DND-41 (cell line): ENCODE data around the gene DCLRE1B.

Experiments
- ATAC-seq: fragments of 200-7000 bp; cut with Tn5 transposase; 3 replicates; pipeline ENCODE4 v1.9.1; 2021; ENCODE audit warnings: low read depth; ENCODE audit not compliant: insufficient read depth
- DNase-seq: peaks from one replicate; pipeline ENCODE4 v3.0.0-alpha.2; 2020
- H2AFZ ChIP-seq: 2 replicates; pipeline ENCODE4 v1.6.0; 2012; ENCODE audit warnings: low read depth, low read length
- H3K27ac ChIP-seq: 2 replicates; pipeline ENCODE4 v1.5.1; 2012; ENCODE audit warnings: low read length, inconsistent platforms
- H3K27me3 ChIP-seq: fragments of 200-600 bp; sonication (generic); 2 replicates; pipeline ENCODE4 v1.6.0; 2012; ENCODE audit warnings: low read length, mild to moderate bottlenecking, inconsistent platforms; ENCODE audit not compliant: insufficient read depth, poor library complexity
- H3K36me3 ChIP-seq: 2 replicates; pipeline ENCODE4 v1.5.1; 2012; ENCODE audit warnings: low read length, inconsistent platforms; ENCODE audit not compliant: insufficient read depth
- H3K4me1 ChIP-seq: 2 replicates; pipeline ENCODE4 v1.5.1; 2012; ENCODE audit warnings: mild to moderate bottlenecking, low read length; ENCODE audit not compliant: insufficient read depth
- H3K4me2 ChIP-seq: 2 replicates; pipeline ENCODE4 v1.6.0; 2012; ENCODE audit warnings: mild to moderate bottlenecking, moderate library complexity, low read length, inconsistent platforms; ENCODE audit not compliant: insufficient read depth
- H3K4me3 ChIP-seq, 2 experiments: fragments of 200-600 bp in 1 of 2; shearing (Covaris generic) in 1 of 2; 2 replicates each; pipeline ENCODE4 v1.5.1; 2012 to 2016; ENCODE audit warnings: inconsistent platforms in 2 of 2, low read length in 2 of 2, mild to moderate bottlenecking in 2 of 2, low read depth in 1 of 2, moderate library complexity in 1 of 2
- H3K79me2 ChIP-seq: 2 replicates; pipeline ENCODE4 v1.6.0; 2012; ENCODE audit warnings: low read length, inconsistent platforms; ENCODE audit not compliant: insufficient read depth
- H3K9ac ChIP-seq: 2 replicates; pipeline ENCODE4 v1.6.0; 2012; ENCODE audit warnings: low read depth, mild to moderate bottlenecking, inconsistent platforms, low read length, moderate library complexity
- H3K9me3 ChIP-seq: 2 replicates; pipeline ENCODE4 v1.5.1; 2012; ENCODE audit warnings: low read length, moderate library complexity, mild to moderate bottlenecking, inconsistent platforms; ENCODE audit not compliant: insufficient read depth, severe bottlenecking
- H4K20me1 ChIP-seq: 2 replicates; pipeline ENCODE4 v1.6.0; 2012; ENCODE audit warnings: low read length; ENCODE audit not compliant: insufficient read depth
- EZH2 ChIP-seq: IDR thresholded peaks from 3 replicates; pipeline ENCODE4 v1.6.1; 2012; ENCODE audit warnings: borderline replicate concordance, low read depth, mild to moderate bottlenecking, moderate library complexity, low read length, inconsistent platforms; ENCODE audit not compliant: severe bottlenecking
- TF ChIP-seq, protein P1 (sequence below): IDR thresholded peaks from 2 replicates; pipeline ENCODE4 v1.5.1; 2012; ENCODE audit warnings: borderline replicate concordance, low read length, moderate library complexity, mild to moderate bottlenecking; ENCODE audit not compliant: poor library complexity, severe bottlenecking; ENCODE audit errors: extremely low read depth

Gene DCLRE1B

DNA sequence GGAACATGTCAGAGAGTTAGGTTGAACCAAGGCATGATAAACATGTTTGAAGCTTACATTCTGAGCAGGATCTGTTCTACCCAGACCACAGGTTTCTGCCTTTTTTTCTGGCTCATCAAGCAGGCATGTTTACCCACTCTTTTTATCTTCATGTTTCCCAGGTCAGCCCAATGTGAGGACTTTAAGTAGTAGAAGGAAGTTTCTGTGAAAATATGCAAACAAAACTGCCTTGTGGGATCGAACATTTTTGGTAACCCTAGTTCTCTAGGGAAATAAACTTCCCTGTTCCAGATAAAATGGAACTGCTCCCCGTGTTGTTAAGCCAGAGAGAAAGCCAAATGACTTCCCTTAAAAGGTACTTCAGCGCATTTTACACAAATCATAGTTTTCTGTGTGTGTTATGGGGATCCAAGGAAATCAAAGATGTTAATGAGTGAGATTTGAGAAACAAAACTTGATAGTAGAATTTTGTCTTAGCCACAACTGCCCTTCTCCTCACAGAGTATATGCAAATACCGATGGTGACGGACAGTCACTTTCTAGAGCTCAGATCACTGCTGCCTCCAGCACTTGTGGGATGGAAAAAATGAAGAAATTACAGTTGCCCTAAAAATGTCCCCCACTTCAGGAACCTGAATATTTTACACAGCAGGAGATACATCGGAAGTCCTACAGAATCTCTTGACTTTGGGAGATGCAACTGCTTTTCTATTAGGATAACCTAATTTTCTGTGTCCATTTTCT is 23.2 kb downstream of the DCLRE1B start:
- peaks cover 41% of the 10 kb centered on the region for H3K4me1 ChIP-seq
- H3K9me3 ChIP-seq, result no peaks in the 10 kb centered on the region
- DNase-seq (no peak), ATAC-seq (no peak)
- peak overlapping the region; percentile 92 for H3K27ac ChIP-seq
- H3K27me3 ChIP-seq, result no peaks in the 10 kb centered on the region
- TF ChIP-seq EZH2, result no peak
- TF ChIP-seq, protein P1, sequence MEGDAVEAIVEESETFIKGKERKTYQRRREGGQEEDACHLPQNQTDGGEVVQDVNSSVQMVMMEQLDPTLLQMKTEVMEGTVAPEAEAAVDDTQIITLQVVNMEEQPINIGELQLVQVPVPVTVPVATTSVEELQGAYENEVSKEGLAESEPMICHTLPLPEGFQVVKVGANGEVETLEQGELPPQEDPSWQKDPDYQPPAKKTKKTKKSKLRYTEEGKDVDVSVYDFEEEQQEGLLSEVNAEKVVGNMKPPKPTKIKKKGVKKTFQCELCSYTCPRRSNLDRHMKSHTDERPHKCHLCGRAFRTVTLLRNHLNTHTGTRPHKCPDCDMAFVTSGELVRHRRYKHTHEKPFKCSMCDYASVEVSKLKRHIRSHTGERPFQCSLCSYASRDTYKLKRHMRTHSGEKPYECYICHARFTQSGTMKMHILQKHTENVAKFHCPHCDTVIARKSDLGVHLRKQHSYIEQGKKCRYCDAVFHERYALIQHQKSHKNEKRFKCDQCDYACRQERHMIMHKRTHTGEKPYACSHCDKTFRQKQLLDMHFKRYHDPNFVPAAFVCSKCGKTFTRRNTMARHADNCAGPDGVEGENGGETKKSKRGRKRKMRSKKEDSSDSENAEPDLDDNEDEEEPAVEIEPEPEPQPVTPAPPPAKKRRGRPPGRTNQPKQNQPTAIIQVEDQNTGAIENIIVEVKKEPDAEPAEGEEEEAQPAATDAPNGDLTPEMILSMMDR, result no peak
- H3K4me2 ChIP-seq, result peak overlapping the region; percentile 85
- H3K79me2 ChIP-seq, result peaks cover 48% of the 10 kb centered on the region
- H3K9ac ChIP-seq, result peak overlapping the region; percentile 66
- peak overlapping the region; percentile 86 for H2AFZ ChIP-seq
- peaks cover 15% of the 10 kb centered on the region for H4K20me1 ChIP-seq
- peaks cover 6% of the 10 kb centered on the region; the same call in 1 of the 2 replicates for H3K36me3 ChIP-seq
- H3K4me3 ChIP-seq, result peak overlapping the region; percentile 51 to 72; a peak in 3 of 4 replicates

DNA sequence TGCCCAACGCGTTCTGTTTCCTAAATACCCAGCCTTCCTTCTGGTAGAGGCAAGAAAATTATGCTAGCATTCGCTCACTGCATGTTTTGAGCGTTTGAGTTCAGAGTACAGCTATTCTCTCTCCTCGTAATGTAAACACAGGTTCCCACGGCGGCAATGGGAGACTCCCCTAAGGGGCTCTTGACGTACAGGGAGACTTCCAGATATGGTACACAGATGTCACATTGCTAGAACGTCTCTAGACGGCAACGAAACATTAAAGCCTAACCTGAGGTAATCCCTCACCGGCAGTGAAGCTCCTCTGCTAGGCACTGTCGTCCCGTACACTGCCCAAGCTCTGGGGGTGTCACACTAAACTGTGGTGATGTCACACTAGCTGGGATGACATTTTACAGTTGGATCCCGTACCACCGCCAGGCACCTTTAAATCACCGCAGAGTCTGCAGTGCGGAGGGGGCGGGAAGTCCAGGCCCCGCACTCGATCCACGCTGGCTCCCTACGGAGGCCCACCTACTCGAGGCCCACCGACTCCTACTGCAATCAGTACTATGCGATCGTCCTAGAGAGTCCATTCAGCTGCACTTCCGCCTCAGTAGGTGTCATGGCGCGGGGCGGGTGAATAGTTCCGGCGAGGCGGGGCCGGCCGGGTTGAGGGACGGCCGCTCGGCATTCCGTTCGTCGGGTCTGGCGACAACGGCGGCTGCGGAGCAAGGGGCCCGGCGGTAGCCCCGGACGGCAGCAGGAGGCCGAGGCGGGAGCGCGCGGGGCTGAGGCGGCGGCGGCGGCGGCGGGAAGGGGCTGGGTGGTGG is 24.0 kb downstream of the DCLRE1B start, which contains the start of gene HIPK1:
HIPK1 (plus strand) TSS at position 384 of the 809 bp plus-strand sequence.
- H3K9ac ChIP-seq, result peak within 1 kb of the TSS; percentile 66
- peaks cover 56% of the 10 kb centered on the region for H3K79me2 ChIP-seq
- no peaks in the 10 kb centered on the region for H3K9me3 ChIP-seq
- peak within 1 kb of the TSS; percentile 85 for H3K4me2 ChIP-seq
- ATAC-seq, result peak; percentile 71
- no peak for TF ChIP-seq EZH2
- TF ChIP-seq, protein P1, result no peak
- no peaks in the 10 kb centered on the region for H3K27me3 ChIP-seq
- H3K4me1 ChIP-seq, result peaks cover 49% of the 10 kb centered on the region
- peak within 1 kb of the TSS; percentile 92 for H3K27ac ChIP-seq
- peak; percentile 94 for DNase-seq
- peaks cover 22% of the 10 kb centered on the region for H4K20me1 ChIP-seq
- peak within 1 kb of the TSS; percentile 86 for H2AFZ ChIP-seq
- peaks cover 13% of the 10 kb centered on the region; the same call in 1 of the 2 replicates for H3K36me3 ChIP-seq
- H3K4me3 ChIP-seq, result peak within 1 kb of the TSS; percentile 51 to 72

DNA sequence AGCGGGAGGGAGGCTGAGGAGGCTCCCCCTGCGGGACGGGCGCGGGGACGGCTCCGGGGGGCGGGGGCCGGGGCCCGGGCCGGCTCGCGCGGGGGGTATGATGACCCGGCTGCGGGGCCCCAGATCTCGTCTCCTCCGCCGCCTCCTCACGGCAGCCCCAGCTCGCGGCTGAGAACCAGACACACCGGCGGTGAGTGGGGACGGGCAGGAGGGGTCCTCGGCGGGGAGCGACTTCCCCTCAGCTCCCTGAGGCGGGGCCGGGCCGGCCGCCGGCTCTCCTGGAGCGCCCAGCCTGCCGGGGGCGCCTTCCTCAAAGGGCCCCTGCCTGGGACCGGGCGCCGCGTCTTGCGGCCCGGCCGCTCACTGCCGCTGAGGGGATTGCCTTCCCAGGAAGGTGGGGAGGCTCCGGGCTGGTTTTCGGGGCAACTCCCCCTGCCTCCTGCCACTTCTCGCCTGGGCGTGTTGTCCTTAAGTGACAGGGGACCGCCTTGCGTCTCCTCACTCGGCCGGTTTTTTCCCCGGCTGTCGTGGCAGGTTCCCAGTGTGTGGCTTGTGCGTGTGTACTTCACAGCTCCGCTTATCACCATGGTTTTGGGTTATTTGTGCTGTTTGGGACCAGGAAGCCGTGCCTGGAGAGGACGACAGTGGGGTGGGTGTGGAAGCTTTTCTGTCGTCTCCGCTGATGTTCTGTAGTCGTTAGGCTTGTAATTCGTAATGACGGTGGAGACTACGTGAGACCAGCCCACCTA is 24.8 kb downstream of the DCLRE1B start:
- TF ChIP-seq, protein P1, result peak; percentile 25
- no peak for TF ChIP-seq EZH2
- H3K4me1 ChIP-seq, result peaks cover 52% of the 10 kb centered on the region
- no peaks in the 10 kb centered on the region for H3K9me3 ChIP-seq
- H3K27ac ChIP-seq, result peak overlapping the region; percentile 86
- peak overlapping the region; percentile 77 for H3K4me2 ChIP-seq
- peaks cover 25% of the 10 kb centered on the region for H4K20me1 ChIP-seq
- peak overlapping the region; percentile 33; the same call in 1 of the 2 replicates for H2AFZ ChIP-seq
- DNase-seq (peak; percentile 48), ATAC-seq (peak; percentile 29)
- H3K4me3 ChIP-seq, result peak overlapping the region; percentile 51 to 72
- H3K79me2 ChIP-seq, result peaks cover 64% of the 10 kb centered on the region
- H3K36me3 ChIP-seq, result peaks cover 13% of the 10 kb centered on the region; the same call in 1 of the 2 replicates
- H3K27me3 ChIP-seq, result no peaks in the 10 kb centered on the region
- peak overlapping the region; percentile 66 for H3K9ac ChIP-seq
